GM12801 (cell line): ENCODE results near the gene MRPS26.

Source experiments
- TF ChIP-seq, protein P1 (sequence below): IDR thresholded peaks from one replicate; pipeline ENCODE4 v1.5.1; 2011; ENCODE audit warnings: control low read depth; ENCODE audit not compliant: insufficient read length; ENCODE audit errors: extremely low read depth

The MRPS26 gene

DNA sequence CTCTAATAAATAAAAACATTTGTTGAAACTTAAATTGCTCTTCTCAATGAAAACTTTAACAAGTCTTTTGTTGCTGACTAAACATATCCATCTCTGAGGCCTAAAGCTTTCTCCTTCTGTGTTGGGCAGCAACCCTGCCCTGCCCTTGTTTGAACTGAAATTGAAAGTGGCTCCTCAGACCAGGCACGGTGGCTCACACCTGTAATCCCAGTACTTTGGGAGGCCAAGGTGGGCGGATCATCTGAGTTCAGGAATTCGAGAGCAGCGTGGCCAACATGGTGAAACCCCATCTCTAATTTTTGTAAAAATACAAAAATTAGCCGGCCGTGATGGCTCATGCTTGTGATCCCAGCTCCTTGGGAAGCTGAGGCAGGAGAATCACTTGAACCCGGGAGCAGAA is 31.7 kb upstream of the MRPS26 start:
- TF ChIP-seq, protein P1, sequence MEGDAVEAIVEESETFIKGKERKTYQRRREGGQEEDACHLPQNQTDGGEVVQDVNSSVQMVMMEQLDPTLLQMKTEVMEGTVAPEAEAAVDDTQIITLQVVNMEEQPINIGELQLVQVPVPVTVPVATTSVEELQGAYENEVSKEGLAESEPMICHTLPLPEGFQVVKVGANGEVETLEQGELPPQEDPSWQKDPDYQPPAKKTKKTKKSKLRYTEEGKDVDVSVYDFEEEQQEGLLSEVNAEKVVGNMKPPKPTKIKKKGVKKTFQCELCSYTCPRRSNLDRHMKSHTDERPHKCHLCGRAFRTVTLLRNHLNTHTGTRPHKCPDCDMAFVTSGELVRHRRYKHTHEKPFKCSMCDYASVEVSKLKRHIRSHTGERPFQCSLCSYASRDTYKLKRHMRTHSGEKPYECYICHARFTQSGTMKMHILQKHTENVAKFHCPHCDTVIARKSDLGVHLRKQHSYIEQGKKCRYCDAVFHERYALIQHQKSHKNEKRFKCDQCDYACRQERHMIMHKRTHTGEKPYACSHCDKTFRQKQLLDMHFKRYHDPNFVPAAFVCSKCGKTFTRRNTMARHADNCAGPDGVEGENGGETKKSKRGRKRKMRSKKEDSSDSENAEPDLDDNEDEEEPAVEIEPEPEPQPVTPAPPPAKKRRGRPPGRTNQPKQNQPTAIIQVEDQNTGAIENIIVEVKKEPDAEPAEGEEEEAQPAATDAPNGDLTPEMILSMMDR: no peak

DNA sequence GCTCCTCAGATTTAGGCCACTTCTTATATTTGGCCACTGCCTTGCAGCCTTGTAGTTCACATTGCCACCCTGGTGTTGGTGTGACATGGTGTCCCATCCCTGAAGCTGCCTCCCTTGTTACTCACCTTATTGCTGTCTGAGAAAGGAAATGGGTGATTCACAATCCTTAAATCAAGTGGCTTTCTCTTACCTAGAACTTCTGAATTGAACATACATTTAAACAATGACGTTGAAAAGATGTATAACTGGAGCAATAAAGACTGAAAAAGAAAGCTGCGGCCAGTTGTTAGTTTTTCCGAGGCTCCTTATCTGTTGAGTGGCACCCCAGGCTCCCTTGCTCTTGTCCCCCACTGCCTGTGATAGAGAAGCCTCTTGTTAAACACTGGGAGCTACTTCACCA is 31.2 kb upstream of the MRPS26 start:
- TF ChIP-seq, protein P1: no peak

DNA sequence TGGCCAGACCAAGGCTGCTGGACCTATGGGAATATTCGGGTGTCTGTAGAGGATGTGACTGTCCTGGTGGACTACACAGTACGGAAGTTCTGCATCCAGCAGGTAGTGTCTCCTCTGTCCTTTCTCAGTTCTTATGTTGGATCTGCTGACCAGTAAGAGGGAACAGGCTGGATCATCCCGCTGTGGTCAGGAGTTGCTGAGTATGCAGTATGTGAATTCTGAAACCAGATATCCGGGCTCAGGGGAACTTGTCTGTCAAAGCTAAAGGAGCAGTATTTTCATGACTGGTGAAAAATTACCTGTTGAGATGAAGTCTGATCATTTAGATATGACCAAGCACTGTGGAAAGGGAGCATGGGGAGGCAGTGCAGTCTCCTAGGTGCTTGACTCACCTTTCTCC is 24.5 kb upstream of the MRPS26 start:
- TF ChIP-seq, protein P1: no peak

DNA sequence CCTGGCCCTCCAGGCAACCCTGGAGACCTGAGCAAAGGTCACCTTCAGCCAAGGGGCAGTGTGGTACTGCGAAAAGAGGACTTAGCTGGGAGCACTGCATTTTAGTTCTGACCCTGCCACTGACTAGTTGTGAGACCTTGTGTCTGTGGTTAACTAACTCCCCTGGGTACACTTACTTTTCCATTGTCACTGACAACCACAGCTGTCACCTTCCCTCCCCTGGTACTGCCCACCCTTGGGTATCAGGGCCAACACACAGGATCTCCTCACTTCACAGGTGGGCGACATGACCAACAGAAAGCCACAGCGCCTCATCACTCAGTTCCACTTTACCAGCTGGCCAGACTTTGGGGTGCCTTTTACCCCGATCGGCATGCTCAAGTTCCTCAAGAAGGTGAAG is 24.1 kb upstream of the MRPS26 start:
- TF ChIP-seq, protein P1: no peak

DNA sequence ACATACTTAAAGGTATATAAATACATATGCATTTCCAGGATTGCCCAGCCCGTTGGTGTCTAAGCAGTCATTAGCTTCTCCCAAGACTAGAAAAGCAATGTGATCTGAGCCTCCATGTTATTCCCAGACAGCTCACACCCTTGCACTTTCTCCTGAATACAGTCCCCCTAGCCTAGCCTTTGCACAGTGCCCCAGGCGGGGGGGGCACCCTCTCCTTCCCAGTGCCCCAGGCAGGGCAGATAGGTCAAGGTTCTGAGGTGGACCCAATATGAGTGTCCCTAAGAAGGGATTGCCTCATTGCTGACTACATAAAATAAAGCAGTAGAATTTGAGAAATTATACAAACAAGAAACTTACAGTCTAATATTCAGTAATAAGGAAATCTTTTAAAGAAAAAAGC is 17.9 kb upstream of the MRPS26 start:
- TF ChIP-seq, protein P1: no peak

GRCh38 chr20:3031524-3032147 is 14.2 kb upstream of the MRPS26 start:
- TF ChIP-seq, protein P1: no peak

GRCh38 chr20:3032624-3033023 is 13.2 kb upstream of the MRPS26 start:
- TF ChIP-seq, protein P1: no peak
